ENCODE data around the gene BCL2L11.

The BCL2L11 gene

GRCh38 chr2:111184725-111185310, 64.1 kb downstream of the BCL2L11 start:
- H3K4me3 ChIP-seq = no peak overlapping the region
- no peak overlapping the region for H3K27ac ChIP-seq

GRCh38 chr2:111185361-111186022, 64.8 kb downstream of the BCL2L11 start:
- Histone ChIP-seq H3K4me3 (no peak overlapping the region), H3K27ac (no peak overlapping the region)

GRCh38 chr2:111186121-111186715, 65.5 kb downstream of the BCL2L11 start:
- Histone ChIP-seq H3K27ac (no peak overlapping the region), H3K4me3 (no peak overlapping the region)

- Histone ChIP-seq H3K27ac (no peak overlapping the region), H3K4me3 (no peak overlapping the region)
These were observed 66.2 kb downstream of the BCL2L11 start for GRCh38 chr2:111186933-111187332.

- Histone ChIP-seq H3K27ac (no peak overlapping the region), H3K4me3 (no peak overlapping the region)
These were observed 68.0 kb downstream of the BCL2L11 start for GRCh38 chr2:111188681-111189080.

- Histone ChIP-seq H3K4me3 (no peak overlapping the region), H3K27ac (no peak overlapping the region)
These were observed 68.4 kb downstream of the BCL2L11 start for GRCh38 chr2:111189106-111189505.

- H3K27ac ChIP-seq = no peak overlapping the region
- H3K4me3 ChIP-seq = no peak overlapping the region
These were observed 70.3 kb downstream of the BCL2L11 start for GRCh38 chr2:111190816-111191540.

- Histone ChIP-seq H3K27ac (no peak overlapping the region), H3K4me3 (no peak overlapping the region)
These were observed 71.2 kb downstream of the BCL2L11 start for GRCh38 chr2:111191877-111192276.

- H3K4me3 ChIP-seq = no peak overlapping the region
These were observed 72.2 kb downstream of the BCL2L11 start for GRCh38 chr2:111192776-111193368.

GRCh38 chr2:111194835-111195621, 74.3 kb downstream of the BCL2L11 start:
- no peak overlapping the region for H3K4me3 ChIP-seq
- H3K27ac ChIP-seq = no peak overlapping the region

More at GRCh38 chr2:111192776-111193368, 72.2 kb downstream of the BCL2L11 start:
- H3K27ac ChIP-seq = no peak overlapping the region

- no peak overlapping the region for H3K27ac ChIP-seq
- no peak overlapping the region for H3K4me3 ChIP-seq
These were observed 75.7 kb downstream of the BCL2L11 start for GRCh38 chr2:111196435-111196834.

GRCh38 chr2:111198701-111199100, 78.0 kb downstream of the BCL2L11 start:
- Histone ChIP-seq H3K4me3 (no peak overlapping the region), H3K27ac (no peak overlapping the region)

- Histone ChIP-seq H3K27ac (no peak overlapping the region), H3K4me3 (no peak overlapping the region)
These were observed 79.1 kb downstream of the BCL2L11 start for GRCh38 chr2:111199840-111200239.

GRCh38 chr2:111200333-111200881, 79.7 kb downstream of the BCL2L11 start:
- Histone ChIP-seq H3K4me3 (no peak overlapping the region), H3K27ac (no peak overlapping the region)

GRCh38 chr2:111201214-111201613, 80.5 kb downstream of the BCL2L11 start:
- H3K27ac ChIP-seq = no peak overlapping the region

GRCh38 chr2:111202266-111203040, 81.7 kb downstream of the BCL2L11 start:
- Histone ChIP-seq H3K27ac (no peak overlapping the region), H3K4me3 (no peak overlapping the region)

More at GRCh38 chr2:111201214-111201613, 80.5 kb downstream of the BCL2L11 start:
- H3K4me3 ChIP-seq = no peak overlapping the region

- H3K27ac ChIP-seq = no peak overlapping the region
- no peak overlapping the region for H3K4me3 ChIP-seq
These were observed 84.0 kb downstream of the BCL2L11 start for GRCh38 chr2:111204706-111205105.

GRCh38 chr2:111205774-111206173, 85.1 kb downstream of the BCL2L11 start:
- H3K27ac ChIP-seq = no peak overlapping the region

More at GRCh38 chr2:111205774-111206173, 85.1 kb downstream of the BCL2L11 start:
- no peak overlapping the region for H3K4me3 ChIP-seq
